NCI-H526 (cell line): Measurements from ENCODE around the gene TAF8.

Experiments used
- DNase-seq, 2 experiments: peaks; one replicate each; lab custom pipeline; 2025; lab: John Stamatoyannopoulos, UW

The TAF8 gene

DNA sequence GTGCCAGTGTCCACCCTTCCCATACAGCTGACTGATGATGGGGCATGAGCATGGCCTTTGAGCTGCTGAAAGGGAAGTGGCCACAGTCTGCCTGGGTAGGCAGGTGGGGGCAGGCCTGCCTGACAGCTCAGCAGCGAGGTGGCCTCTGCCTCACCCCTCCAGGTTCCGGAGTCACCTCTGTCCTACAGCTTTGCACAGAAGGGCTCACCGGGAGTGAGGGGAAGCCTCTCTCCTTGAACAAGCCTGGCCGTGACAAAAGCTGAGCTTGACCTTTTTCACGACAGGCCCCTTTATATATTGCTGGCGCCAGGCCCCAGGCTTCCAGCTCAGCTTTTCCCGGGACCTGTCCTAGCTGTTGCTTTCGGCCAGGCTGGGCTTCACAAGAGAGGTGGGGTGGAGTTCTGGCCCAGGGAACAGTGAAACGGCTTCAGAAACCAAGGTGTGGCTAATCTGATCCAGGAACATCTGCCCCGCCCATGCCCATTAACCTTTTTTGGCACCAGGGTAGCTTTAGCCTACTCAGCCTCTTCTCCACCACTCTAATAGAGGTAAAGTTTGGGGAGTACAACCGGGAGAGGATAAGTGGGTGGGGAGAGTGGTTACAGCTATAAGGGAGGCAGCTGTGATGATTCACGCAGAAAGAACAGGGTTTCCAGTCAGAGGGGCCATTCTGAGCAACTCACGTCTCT lies 49.2 kb downstream of the TAF8 start:
- DNase-seq = peak in 1 of 2 experiments; percentile 43

DNA sequence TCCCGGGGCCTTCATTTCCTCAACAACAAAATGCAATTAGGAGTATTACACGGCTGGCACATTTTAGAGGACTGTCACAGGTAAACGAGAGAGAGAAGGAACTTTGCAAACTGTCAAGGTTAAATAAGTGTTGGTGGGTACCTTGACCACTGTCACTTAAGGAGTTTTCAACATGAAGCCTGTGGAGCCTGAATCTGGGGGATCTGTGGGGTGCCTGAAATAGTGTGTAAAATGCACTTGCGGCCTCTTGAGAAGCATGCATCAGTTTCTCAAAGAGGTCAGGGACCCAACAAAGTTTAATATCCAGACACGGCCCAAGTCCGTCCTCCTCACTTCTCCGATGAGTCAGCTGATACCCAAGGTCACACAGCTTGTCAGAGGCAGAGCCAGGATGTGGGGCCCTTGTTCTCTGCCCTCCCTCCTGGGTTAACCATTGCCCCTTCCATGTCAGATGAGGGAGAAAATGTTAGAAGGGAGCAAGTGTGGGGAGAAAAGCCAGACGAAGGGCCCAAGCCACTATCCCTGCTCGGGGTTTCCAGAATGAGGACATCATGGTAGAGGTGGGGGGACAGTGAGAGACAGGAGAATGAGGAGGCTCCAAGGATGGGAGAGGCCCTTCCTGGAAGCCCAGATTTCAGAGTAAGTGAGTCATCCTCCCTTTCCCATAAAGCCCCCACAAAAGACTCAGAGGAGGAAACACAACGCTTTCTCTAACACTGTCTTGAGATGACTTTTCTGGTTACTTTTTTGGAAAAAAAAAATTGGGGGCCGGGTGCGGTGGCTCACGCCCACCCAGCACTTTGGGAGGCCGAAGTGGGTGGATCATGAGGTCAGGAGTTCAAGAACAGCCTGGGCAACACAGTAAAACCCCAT lies 49.9 kb downstream of the TAF8 start:
- no peak for DNase-seq

DNA sequence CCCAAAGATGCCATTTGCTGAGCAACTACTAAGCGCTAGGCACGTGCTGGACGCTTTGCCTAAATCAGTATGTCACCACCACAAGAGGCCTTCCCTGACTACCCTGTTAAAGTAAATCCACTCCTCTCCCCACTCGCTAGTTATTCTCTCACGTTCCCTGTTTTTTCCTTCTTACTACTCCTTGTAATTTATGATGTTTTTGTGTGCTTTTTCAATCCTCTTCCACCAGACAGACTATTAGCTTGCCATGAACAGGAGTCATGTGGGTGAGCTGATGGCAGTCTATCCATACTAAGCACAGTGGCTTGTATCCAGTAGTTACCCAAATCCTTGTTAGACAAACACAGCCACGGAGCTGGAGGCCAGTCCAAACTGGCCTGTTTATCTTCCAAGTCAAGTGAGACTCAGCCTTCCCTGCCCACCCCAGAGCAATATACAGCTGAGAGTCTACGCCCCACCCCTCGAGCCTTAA lies 50.9 kb downstream of the TAF8 start:
- DNase-seq = peak; percentile 94

DNA sequence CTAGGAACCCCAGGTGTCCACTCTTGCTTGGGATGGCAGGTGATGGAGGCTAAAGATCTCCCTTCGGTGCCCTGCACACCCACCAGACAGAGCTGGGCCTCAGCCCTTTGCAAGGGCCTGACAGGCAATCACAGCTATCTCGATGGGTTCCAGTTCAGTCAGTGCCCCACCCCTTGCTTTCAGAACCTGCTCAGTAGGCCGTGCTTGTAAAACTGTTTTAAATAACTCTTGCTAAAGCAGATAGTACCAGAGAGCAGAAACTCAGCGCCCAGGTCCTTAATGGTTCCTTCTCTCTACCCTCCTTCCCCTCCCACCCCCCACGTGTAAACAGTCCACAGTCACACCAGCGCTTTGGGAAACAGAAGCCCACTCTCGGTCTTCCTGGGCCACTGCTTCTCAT lies 52.9 kb downstream of the TAF8 start:
- DNase-seq = no peak

DNA sequence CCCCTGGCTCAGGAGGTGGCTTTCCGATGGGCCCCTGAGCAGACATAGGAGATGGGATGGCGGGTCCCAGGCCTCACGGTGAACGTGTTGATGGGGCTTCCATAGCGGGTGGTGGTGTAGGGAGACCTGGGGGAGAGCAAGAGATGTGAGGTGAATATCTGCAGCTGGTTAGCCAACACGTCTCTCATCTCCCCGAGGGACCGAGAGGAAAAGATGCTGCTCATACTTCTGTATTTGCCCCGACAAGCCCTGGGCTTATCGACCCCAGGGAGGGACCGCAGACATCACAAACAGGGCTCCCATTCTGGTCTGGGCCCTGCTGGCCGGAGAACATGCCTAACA lies 53.4 kb downstream of the TAF8 start:
- no peak for DNase-seq

DNA sequence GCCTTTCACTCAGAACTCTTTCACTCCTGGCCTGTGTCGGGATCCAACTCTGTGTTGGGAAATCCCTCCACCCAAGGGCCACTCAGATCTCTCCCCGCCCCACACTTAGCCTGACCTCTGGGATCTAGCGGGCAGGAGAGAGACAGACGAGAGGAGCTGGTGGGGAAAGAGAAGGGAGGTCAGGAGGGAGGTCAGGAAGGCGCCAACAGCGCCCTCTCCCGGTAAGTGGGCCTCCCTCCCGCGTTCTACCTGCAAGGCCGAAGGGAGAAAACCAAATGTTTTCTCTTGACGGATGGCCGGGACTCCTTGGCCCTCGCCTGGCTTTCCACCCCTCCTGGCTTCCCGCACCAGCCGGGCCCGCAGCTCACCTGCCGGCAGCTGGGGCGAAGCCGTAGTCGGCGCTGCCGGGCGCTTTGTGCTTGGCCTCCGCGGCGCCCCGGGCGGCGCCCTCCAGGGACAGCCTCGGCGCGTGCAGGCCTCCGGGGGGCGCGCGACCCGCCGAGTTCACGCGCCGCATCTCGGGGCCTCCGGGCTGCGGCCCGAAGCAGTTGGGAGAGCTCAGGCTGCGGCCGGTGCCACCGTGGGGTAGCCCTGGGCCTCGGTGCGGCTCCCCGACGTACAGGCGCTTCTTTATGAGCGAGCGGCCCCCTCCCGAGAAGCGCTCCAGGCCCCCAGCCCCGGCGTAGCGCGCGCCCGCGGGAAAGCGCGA lies 53.9 kb downstream of the TAF8 start:
- DNase-seq = no peak

DNA sequence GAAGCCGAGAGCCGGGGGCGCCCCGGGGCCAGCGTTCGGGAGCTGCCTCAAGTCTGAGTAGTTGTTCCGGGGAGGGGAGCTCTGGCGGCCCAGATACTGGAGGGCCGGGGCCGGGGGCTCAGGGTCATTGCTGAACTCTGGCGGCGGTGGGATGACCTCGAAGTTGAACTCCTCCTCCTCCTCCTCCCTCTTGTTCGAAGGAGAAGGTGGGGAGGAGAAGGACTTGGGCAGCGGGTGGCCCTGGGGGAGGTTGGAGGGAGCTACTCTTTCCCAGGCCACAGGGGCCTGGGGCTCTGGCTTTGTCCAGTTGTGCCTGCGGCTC lies 54.4 kb downstream of the TAF8 start:
- DNase-seq = no peak

DNA sequence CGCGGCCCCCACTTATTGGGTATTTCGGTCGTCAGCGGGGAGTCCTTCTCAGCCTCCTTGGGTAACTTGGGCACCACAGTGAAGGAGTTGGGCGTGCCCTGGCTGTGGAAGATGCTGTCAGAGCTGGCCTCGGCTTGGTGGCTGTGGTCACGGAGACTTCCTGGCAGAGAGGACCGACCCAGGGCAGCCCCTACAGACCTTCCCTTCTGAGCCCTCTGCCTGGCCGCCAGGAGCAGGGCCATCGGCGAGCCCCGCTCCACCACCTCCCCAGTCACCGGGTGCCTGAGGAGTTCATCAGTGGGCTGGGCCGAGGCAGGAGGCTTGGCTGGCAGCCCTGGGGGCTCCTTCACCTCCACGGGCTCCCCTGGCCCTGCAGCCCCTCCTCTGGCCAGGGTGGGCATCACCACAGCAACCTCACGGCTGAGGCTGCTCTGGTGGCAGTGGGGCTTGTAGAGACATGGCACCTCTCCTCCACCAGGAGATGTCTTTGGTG lies 54.9 kb downstream of the TAF8 start:
- DNase-seq = no peak

DNA sequence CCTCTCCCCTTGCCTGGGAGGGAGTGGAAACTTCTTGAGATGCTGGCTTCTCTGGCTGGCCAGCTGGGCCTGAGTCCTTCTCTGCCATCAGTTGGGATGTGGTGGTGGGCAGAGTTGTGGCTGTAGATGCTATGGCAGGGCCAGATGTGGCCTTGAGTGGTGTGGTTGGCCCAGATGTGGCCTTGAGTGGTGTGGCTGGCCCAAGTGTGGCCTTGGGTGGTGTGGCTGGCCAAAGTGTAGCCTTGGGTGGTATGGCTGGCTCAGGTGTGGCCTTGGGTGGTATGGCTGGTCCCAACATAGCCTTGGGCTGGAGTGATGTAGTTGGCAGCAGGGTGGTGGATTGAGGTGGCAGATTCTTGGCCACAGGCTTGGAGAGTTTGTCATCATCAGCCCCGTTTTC lies 55.4 kb downstream of the TAF8 start:
- no peak for DNase-seq

DNA sequence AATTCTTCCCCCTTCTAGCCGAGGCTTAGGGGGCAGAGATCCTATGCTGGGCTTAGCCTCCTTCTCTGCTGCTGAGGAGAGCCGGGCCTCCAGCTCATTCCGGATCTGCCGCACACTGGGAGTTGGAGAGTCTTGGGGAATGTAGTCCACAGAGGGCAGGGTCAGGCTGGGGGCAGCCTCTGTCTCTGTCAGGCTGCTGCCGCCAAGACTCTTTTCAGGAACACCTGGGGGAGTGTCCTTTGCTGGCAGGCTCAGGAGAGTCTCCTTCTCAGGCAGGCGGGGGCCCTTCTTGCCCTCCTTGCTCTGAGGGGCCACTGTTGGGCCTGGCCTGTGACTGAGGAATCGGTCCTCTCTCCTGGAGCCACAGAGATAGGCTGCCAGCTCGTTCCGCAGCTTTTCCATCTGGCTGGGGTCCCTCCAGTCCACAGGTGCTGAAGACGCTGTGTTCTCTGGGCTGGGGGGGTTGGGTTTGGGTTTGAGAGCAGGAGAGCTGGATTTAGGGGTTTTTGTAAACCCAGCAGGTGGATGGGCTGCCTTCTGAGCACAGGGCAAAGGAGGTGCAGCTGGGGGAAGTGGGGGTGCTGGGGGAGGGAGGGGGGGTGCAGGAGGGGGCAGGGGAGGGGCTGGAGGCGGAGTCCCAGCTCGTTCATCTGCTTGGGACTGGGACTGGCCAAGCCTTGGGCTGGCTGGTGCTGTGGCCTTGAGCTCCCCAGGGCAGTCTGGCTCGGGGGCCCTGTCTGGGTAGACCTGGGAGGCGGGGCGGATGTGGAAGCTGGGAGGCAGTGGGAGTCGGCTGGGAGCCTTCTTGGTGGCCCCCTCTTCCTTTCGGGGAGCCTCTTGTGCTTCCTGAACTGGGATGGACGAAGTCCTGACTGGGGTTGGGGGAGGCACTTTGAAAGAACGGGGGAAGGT lies 56.0 kb downstream of the TAF8 start:
- no peak for DNase-seq

DNA sequence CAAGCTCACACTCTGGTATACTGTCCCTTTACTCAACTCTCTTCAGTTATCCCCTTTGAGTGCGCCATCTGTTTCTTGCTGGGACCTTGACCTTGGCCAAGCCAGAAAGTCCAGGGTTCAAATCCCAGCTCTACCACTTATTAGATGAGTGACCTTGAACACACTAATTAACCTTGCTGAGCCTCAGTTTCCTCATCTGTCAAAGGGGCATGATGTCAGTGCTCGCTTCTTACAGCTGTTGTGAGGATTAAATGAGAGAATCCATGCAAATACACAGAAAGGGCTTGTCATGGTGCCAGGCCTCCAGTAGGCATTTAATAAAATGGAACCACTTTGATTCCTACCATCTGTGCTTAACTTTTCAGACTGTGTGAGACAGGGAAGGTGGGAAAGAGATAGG lies 57.7 kb downstream of the TAF8 start:
- no peak for DNase-seq

DNA sequence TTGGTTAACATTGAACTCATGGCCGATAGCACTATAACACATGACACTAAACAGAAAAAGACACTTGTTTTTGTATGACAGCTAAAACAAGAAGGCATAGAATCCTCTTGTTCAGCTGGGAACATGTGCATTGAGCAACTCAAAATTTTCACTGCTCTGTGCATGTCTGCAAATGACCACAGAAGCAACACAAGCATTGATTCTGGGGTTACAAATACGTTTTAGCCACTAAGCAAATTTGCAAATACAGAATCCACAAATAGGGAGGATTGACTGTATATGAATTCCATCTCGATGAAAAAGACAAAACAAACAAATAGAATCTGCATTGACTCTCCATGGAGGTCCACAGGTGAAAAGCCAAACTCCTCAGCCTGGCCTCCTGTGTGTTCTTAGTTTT lies 60.4 kb downstream of the TAF8 start:
- no peak for DNase-seq

DNA sequence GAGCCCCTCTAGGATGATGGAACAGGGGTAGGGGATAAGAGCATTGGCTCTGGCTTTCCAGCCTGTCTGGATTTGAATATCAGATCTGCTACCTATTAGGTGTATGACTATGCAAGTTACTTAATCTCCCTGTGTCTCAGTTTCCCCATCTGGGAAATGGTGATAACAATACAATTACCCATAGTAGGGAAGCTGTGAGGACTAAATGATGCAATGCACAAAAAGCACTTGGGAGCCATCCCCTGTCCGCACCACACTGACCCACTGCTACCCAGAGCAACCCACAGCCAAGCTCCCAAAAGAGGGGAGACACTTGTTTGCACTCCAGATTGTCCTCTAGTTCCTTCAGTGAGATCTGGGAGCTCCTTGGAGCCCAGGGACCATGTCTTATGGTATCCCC lies 62.0 kb downstream of the TAF8 start:
- no peak for DNase-seq

DNA sequence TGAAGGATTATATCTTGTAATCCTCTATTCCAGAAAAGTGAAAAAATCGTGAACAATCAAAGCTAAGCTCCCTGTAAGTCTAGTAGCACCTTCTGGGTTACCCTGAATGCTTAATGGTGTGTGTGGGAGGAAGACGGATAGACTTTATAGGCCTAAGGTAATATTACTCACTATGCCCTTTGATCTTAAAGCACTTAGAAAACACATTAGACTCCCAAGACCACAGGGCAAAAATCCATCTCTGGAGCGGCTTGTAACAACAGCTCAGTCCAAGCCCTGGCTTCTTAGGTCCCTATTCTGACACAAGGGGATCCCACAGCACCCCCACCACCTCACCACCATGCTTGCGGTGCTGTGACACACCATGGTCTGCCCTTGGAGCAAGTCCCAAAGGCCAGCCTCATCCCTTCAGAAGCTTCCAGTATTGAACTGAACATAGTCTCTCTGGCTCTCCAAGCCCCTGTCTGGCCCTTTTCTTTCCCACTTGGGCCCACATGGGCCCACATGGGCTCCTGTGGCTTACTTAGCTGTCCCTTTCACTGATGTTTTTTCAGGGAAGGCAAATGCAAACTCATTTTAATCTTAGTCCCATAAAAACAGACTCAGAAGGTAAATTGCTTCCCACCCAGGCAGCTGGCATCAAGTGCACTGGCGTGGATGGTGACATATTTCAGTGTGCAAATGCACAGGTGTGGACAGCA lies 63.8 kb downstream of the TAF8 start:
- peak in 1 of 2 experiments; percentile 56 for DNase-seq

DNA sequence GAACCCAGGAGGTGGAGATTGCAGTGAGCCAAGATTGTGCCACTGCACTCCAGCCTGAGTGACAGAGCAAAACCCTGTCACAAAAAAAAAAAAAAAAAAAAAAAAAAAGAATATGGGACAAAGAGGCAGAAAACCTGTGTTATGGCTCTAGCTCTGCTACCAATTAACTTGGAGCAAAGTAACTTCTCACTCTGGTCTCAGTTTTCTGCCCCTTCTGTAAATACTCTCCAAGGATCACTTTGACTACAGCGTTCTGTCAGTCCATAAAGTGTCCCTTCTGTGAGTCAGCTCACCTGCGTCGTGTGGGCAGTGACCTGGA lies 67.5 kb downstream of the TAF8 start:
- DNase-seq = no peak

DNA sequence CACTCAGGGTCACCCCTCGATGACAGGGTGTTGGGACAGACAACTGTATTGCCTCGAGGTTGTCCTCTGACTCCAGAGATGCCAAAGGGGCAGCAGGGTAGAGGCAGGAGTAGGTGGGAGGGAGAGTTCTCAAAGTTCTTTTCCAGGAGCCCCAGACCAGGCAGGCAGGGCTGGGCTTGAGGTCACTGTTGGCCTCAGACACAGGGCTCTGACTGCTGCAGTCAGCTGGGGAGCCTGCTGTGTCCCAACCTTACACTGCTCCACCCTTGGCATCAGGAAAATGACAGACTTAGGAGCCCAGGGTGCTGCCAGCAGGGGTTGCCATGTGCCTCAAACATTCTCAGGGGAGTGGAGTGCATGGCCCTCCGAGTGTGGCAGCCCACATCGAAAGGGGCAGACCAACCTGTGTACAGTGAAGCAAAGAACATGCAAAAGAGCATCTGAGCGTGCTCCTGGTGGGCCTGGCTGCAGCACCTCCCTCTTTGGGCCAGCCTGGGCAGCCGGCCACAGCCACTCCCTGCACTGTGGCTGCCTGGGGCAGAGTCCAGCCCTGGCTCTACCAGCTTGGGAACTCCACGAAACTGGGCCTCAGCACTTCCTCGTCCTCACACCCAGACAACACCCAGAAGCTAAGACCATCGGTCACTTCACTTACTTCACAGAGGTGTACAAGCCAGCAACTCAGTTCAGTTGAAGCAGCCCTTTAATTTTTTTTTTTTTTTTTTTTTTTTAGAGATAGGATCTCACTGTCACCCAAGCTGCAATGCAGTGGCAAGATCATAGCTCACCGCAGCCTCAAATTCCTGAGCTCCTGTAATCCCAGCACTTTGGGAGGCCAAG lies 68.1 kb downstream of the TAF8 start:
- peak; percentile 30 to 67 for DNase-seq

DNA sequence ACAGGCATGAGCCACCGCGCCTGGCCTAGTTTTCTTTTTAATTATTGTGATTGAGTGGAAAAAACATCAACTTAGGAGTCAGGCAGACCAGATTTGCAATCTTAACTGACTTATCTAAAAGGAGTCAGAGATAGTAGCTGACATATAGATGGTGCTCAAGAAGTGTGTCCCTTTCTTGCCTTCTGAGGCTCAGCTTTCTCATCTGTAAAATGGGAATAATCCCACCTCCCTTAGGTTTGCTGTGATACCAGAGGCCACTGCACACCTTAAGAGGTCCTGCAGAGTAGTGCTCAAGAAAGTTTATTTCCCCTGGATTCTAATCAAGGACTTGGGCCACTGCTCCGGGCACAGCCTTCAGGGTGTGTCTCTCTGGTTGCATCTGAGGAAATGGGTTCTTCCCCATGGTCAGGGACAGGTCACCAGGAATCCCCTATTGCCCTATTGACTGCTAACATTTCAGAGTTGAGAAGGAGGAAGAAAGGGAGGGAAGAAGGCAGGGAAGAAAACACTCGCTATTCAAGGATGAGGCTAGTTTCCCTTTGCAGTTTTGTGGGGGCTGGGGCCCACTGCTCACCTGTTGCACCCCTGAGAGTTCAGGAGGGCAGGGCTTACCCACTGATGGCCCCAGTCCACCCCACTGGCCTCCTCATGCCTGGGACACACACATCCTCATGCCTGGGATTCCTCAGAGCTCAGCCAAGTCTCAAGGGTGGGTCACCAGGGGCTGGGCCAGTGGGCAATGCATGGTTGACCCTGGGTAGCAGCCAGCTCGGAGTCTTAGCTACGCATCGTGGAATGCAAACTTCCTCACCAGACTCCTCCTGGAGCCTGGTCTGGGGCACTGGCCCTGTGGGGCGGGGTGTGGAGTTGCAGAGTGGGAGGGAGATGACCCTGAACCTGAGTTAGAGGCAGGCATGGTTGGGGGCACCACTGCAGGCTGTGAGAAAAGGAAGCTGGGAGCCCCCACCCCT lies 70.9 kb downstream of the TAF8 start:
- no peak for DNase-seq

DNA sequence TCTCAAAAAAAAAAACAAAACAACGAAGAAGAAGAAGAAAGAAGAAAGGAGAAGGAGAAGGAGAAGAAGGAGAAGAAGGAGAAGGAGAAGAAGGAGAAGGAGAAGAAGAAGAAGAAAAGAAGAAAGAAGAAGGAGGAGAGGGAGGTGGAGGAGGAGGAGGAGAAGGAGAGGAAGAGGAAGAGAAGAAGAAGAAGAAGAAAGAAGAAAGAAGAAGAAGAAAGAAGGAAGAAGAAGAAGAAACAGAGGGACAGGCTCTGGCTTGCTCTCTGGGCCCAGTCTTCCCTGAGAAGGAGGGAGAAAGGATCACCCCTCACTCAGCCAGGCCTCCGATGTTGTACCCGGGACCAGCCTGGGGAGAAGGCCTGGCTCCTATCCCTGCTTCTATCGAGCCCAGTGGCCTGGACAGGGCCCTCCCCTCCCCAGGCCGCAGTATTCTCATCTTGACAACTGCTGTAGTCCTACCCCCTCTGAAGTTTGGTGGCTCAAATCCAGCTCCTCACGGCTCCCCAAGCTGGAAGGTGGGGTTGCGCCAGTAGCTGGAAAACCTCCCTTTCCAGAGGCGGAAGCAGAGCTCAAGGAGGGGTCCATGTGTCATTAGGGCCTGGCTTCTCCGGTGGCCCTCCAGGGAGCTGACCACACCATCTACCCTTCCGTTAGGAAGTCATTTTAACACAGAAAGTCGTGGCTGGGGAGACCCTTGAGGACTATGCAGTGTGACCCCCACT lies 73.2 kb downstream of the TAF8 start:
- no peak for DNase-seq
